AG04449 (cell line): ENCODE measurements around the gene VAC14.
"Not testable (repeated sequence)": the region's sequence is repeated elsewhere in the genome, so short reads cannot be mapped to it uniquely, and the experiment has no call there.

Source experiments
- CTCF ChIA-PET: fragments of 350-600 bp; formaldehyde crosslinking; extraction: SDS; loops from one replicate; lab custom pipeline; 2021; ENCODE audit warnings: antibody characterized with exemption; lab: Yijun Ruan, JAX
- POLR2A ChIA-PET: fragments of 400-600, 350-600 bp; formaldehyde crosslinking; extraction: SDS; loops from one replicate; lab custom pipeline; 2020; ENCODE audit warnings: antibody characterized with exemption, inconsistent platforms; lab: Yijun Ruan, JAX
- DNase-seq: peaks from one replicate; pipeline ENCODE4 v3.0.0-alpha.2; 2010; ENCODE audit warnings: low read depth, low spot score
- H3K4me3 ChIP-seq: 2 replicates; pipeline ENCODE4 v1.5.1; 2011; ENCODE audit warnings: low read depth, mild to moderate bottlenecking, control low read depth, low read length
- TF ChIP-seq, protein P1 (sequence below): IDR thresholded peaks from one replicate; pipeline ENCODE4 v1.5.1; 2011; ENCODE audit warnings: mild to moderate bottlenecking, moderate library complexity, low read length, control low read depth, inconsistent platforms; ENCODE audit not compliant: insufficient read depth; ENCODE audit errors: missing control alignments

Gene VAC14

DNA sequence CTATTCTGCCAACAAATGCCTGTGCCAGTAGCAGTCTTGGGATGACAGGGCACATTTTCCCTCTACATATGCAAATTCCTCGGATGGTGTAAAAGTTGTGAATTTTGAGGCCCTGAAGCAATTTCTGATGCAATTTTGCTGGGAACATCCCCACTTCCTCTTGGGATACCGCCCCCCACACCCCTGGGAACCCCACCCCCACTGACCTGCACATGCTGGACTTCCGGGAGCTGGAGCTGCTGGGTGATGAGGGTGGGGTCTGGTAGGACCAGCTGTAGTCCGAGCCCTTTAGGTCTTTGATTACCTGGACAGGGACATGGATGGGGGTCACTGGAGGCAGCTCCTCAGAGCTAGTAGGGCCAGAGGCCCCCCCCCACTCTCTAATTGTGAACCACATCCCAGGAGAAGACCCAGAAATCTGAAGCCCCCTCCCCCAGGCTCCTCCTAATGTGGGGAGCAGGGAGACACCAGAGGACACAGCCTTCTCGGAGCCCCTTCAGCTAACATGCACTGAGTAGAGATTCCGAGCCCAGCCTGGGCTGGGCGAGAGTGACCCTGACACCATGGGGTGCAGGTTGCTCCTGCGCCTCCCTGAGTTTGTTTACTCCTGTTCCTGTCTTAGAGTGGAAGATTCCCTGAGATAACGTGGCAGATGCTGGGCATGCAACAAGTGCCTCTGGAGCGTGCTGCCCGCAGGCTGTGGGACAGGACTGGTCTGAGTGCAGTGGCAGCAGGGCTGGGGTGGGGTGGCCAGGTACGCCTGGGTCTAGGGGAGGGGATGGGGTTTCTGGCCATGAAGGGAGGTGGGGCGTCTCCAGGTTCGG lies 124.1 kb downstream of the VAC14 start:
- POLR2A ChIA-PET = no interaction called here
- DNase-seq = no peak
- H3K4me3 ChIP-seq = no peak overlapping the region
- CTCF ChIA-PET = interaction anchor here (1.1 to 14.6 kb wide), 5 partner anchors 8 to 94 kb away, joined by 3 to 320 read pairs (median 6); no protein-coding TSS in a partner anchor
- TF ChIP-seq, protein P1, sequence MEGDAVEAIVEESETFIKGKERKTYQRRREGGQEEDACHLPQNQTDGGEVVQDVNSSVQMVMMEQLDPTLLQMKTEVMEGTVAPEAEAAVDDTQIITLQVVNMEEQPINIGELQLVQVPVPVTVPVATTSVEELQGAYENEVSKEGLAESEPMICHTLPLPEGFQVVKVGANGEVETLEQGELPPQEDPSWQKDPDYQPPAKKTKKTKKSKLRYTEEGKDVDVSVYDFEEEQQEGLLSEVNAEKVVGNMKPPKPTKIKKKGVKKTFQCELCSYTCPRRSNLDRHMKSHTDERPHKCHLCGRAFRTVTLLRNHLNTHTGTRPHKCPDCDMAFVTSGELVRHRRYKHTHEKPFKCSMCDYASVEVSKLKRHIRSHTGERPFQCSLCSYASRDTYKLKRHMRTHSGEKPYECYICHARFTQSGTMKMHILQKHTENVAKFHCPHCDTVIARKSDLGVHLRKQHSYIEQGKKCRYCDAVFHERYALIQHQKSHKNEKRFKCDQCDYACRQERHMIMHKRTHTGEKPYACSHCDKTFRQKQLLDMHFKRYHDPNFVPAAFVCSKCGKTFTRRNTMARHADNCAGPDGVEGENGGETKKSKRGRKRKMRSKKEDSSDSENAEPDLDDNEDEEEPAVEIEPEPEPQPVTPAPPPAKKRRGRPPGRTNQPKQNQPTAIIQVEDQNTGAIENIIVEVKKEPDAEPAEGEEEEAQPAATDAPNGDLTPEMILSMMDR = no peak

DNA sequence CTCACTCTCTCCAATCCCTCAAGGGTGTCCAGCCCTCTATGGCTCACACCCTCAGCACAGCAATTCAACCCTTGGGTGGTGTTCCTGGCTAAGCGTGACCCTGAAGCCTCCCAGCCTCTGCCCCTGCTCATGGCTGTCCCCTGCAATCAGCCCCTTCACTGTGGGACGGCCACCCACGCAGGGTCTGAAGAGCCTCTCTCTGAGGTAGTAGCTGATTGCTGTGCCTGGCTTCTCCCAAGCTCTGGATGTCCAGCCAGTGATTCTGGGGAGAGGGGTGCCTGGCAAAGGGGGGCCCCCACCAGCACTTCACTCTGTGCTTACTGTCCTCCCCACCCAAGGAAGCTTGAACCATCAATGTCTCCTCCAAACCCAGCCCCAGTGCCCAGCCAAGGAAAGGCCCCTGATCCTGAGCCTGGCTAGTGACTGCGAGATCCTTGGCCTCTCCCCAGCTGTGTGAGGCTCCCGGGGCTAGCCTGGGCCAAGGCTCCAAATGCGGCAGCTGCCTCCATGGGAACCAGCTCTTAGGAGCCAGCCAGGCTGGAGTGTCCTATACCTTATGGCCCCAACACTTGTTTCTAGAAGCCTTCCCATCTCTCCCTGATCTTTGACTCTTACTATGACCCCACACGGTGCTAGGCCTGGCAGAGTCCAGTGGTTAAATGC lies 125.0 kb downstream of the VAC14 start:
- POLR2A ChIA-PET = no interaction called here
- CTCF ChIA-PET = interaction anchor here (1.1 to 14.6 kb wide), 3 partner anchors 9 to 95 kb away, joined by 3 to 320 read pairs (median 5); no protein-coding TSS in a partner anchor
- TF ChIP-seq, protein P1 = no peak
- DNase-seq = no peak
- H3K4me3 ChIP-seq = no peak overlapping the region

DNA sequence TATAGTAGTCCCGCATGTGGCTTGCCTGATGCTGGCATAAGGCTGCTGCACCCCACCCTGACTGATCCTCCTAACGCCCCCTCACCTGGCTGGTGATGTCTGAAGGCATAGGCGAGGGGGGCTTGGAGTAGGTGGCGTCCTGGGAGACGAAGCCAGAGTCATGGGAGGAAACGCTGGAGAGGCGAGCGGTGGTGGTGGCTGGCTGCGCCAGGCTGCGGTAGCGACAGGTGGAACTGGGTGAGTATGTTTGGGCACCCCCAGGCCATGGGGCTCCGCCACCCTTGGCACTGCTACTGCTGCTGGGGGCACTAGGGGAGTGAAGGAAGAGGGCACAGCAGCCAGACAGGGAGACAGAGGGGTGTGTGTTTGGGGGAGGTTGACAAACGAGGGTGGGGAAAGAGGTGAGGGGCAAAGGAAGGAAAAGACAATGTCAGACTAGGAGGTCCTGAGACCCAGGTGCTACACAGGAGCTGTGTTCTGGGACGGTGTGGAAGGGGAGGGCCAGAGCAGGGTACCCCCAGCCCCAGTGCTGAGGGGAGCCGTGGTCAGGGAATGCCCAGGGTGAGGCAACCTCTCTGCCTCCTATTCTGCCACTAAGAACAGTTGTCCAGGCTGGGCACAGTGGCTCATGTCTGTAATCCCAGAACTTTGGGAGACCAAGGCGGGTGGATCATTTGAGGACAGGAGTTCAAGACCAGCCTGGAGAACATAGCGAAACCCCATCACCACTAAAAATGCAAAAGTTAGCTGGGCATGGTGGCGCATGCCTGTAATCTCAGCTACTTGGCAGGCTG lies 126.5 kb downstream of the VAC14 start:
- no peak for DNase-seq
- POLR2A ChIA-PET = no interaction called here
- TF ChIP-seq, protein P1 = no peak
- no peak overlapping the region for H3K4me3 ChIP-seq
- CTCF ChIA-PET = interaction anchor here (1.2 to 14.6 kb wide), 3 partner anchors 12 to 97 kb away, joined by 3 to 320 read pairs (median 6); no protein-coding TSS in a partner anchor

DNA sequence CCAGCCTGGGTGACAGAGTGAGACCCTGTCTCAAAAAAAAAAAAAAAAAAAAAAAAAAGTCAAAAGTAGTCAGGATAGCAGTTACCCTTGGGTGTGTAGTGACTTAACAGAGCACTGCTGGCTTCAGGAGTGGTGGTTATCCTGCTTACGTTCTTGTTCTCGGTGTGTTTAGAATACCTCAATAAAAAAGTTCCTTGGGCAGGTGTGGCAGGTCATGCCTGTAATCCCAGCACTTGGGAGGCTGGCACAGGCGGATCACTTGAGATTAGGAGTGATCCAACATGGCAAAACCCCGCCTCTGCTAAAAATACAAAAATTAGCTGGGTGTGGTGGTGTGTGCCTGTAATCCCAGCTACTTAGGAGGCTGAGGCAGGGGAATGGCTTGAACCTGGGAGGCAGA lies 130.0 kb downstream of the VAC14 start:
- DNase-seq, POLR2A ChIA-PET, H3K4me3 ChIP-seq: not testable (repeated sequence)
- CTCF ChIA-PET = interaction anchor here (1.5 kb wide), 1 partner anchor 17 kb away, joined by 4 read pairs; no protein-coding TSS in a partner anchor

DNA sequence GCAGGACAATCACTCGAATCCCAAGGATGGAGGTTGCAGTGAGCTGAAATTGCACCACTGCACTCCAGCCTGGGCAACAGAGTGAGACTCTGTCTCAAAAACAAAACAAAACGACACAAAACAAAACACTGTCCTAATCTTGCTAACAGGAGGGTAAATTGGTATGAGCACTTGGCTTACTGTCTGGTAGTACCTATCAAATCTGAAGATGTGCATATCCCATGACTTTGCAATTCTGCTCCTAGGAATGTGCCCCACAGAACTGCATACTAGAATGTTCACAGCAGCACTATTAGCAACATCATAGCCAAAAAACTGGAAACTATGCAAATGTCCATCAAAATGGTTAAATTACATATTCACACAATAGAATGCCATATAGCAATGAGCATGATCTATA lies 130.8 kb downstream of the VAC14 start:
- TF ChIP-seq, protein P1 = no peak
- ChIA-PET CTCF (interaction anchor here (1.1 to 6.7 kb wide), 5 partner anchors 9 to 100 kb away, joined by 3 to 69 read pairs (median 4); no protein-coding TSS in a partner anchor), POLR2A (no interaction called here)
- DNase-seq = no peak
- H3K4me3 ChIP-seq = no peak overlapping the region
